HFFc6 (cell line): ENCODE results near the gene JARID2. TPM values are rescaled to one million over a fixed set of nuclear protein-coding genes. Genes with fewer than 3 reads are reported as not detected.
"Not testable (repeated sequence)": the region's sequence is repeated elsewhere in the genome, so short reads cannot be mapped to it uniquely, and the experiment has no call there.

Experiments
- DNase-seq: peaks from one replicate; pipeline ENCODE4 v3.0.0-alpha.2; 2018
- H3K27ac Mint-ChIP-seq: 2 replicates; pipeline ENCODE4 v1.8.0; 2020; ENCODE audit warnings: mild to moderate bottlenecking, mixed read lengths
- H3K27me3 Mint-ChIP-seq: 2 replicates; pipeline ENCODE4 v1.8.0; 2021; ENCODE audit warnings: mild to moderate bottlenecking, moderate library complexity, mixed read lengths; ENCODE audit not compliant: insufficient read depth
- H3K36me3 Mint-ChIP-seq: 2 replicates; pipeline ENCODE4 v1.8.0; 2021; ENCODE audit warnings: low read depth, mixed read lengths
- H3K4me1 Mint-ChIP-seq: 2 replicates; pipeline ENCODE4 v1.8.0; 2020; ENCODE audit warnings: low read depth, mixed read lengths
- H3K4me3 Mint-ChIP-seq: 2 replicates; pipeline ENCODE4 v1.8.0; 2020; ENCODE audit warnings: mild to moderate bottlenecking, moderate library complexity, mixed read lengths
- H3K9me3 Mint-ChIP-seq: 2 replicates; pipeline ENCODE4 v1.8.0; 2020; ENCODE audit warnings: mild to moderate bottlenecking, mixed read lengths
- CTCF ChIP-seq: fragments of 200-600 bp; sonication (generic); IDR thresholded peaks from 2 replicates; pipeline ENCODE4 v1.5.0; 2021; ENCODE audit warnings: antibody characterized with exemption, mild to moderate bottlenecking
- total RNA-seq, 6 experiments: library from RNA; stranded (reverse); fragmentation: NEBNext Ultra II Directional; extraction: Animal tissue kit (Norgen Biotek cat#: 25700); gene quantifications; 2 replicates in 1 of 6; 3 replicates in 5 of 6; pipeline ENCODE4 v1.2.3, GENCODE V29; 2021

The JARID2 gene
- total RNA-seq, 6 experiments from 2014 or later: 8.3 to 10.1 (median 9.5) TPM

- DNase-seq: no peak
- no peaks in the 10 kb centered on the region for H3K9me3 Mint-ChIP-seq
- H3K27me3 Mint-ChIP-seq: no peaks in the 10 kb centered on the region
- no peak overlapping the region; the same call in 1 of the 2 replicates for H3K4me3 Mint-ChIP-seq
- no peaks in the 10 kb centered on the region; the same call in 1 of the 2 replicates for H3K36me3 Mint-ChIP-seq
- no peak for TF ChIP-seq CTCF
- H3K27ac Mint-ChIP-seq: peak overlapping the region; percentile 28; the same call in 1 of the 2 replicates
- H3K4me1 Mint-ChIP-seq: peaks cover 75% of the 10 kb centered on the region
Measured at GRCh38 chr6:15288856-15289255, 43.0 kb downstream of the JARID2 start.

- DNase-seq, H3K27me3 Mint-ChIP-seq, H3K36me3 Mint-ChIP-seq, H3K9me3 Mint-ChIP-seq, H3K4me3 Mint-ChIP-seq: not testable (repeated sequence)
- Mint-ChIP-seq H3K27ac (peak overlapping the region; percentile 24; the same call in 1 of the 2 replicates), H3K4me1 (peaks cover 73% of the 10 kb centered on the region)
Measured at GRCh38 chr6:15289456-15289855, 43.6 kb downstream of the JARID2 start.

GRCh38 chr6:15290067-15290680 lies 44.3 kb downstream of the JARID2 start:
- Mint-ChIP-seq H3K27ac (0 out of 2 replicates have a peak overlapping the region, but pooled peaks have one; percentile 24), H3K9me3 (no peaks in the 10 kb centered on the region), H3K4me3 (no peak overlapping the region), H3K27me3 (no peaks in the 10 kb centered on the region), H3K4me1 (peaks cover 67% of the 10 kb centered on the region), H3K36me3 (peaks cover 6% of the 10 kb centered on the region; the same call in 1 of the 2 replicates)
- no peak for TF ChIP-seq CTCF
- DNase-seq: no peak

- TF ChIP-seq CTCF: no peak
- no peak overlapping the region for H3K27ac Mint-ChIP-seq
- no peaks in the 10 kb centered on the region for H3K27me3 Mint-ChIP-seq
- DNase-seq: no peak
- H3K36me3 Mint-ChIP-seq: peaks cover 6% of the 10 kb centered on the region; the same call in 1 of the 2 replicates
- no peak overlapping the region for H3K4me3 Mint-ChIP-seq
- peaks cover 58% of the 10 kb centered on the region for H3K4me1 Mint-ChIP-seq
- H3K9me3 Mint-ChIP-seq: no peaks in the 10 kb centered on the region
Measured at GRCh38 chr6:15290962-15291704, 45.3 kb downstream of the JARID2 start.

GRCh38 chr6:15292721-15293302 lies 46.9 kb downstream of the JARID2 start:
- no peak for DNase-seq
- peaks cover 6% of the 10 kb centered on the region; the same call in 1 of the 2 replicates for H3K36me3 Mint-ChIP-seq
- no peaks in the 10 kb centered on the region for H3K27me3 Mint-ChIP-seq
- no peak for TF ChIP-seq CTCF
- H3K4me1 Mint-ChIP-seq: peaks cover 65% of the 10 kb centered on the region
- no peak overlapping the region for H3K4me3 Mint-ChIP-seq
- H3K9me3 Mint-ChIP-seq: no peaks in the 10 kb centered on the region
- H3K27ac Mint-ChIP-seq: no peak overlapping the region

GRCh38 chr6:15293674-15294073 lies 47.8 kb downstream of the JARID2 start:
- H3K36me3 Mint-ChIP-seq: peaks cover 6% of the 10 kb centered on the region; the same call in 1 of the 2 replicates
- H3K27ac Mint-ChIP-seq: no peak overlapping the region
- no peaks in the 10 kb centered on the region for H3K27me3 Mint-ChIP-seq
- no peak for DNase-seq
- no peak overlapping the region for H3K4me3 Mint-ChIP-seq
- H3K4me1 Mint-ChIP-seq: peaks cover 63% of the 10 kb centered on the region
- TF ChIP-seq CTCF: no peak
- no peaks in the 10 kb centered on the region for H3K9me3 Mint-ChIP-seq
